ENCODE results near the gene ADCY1.
"Not testable (repeated sequence)": the region's sequence is repeated elsewhere in the genome, so short reads cannot be mapped to it uniquely, and the experiment has no call there.

DNA sequence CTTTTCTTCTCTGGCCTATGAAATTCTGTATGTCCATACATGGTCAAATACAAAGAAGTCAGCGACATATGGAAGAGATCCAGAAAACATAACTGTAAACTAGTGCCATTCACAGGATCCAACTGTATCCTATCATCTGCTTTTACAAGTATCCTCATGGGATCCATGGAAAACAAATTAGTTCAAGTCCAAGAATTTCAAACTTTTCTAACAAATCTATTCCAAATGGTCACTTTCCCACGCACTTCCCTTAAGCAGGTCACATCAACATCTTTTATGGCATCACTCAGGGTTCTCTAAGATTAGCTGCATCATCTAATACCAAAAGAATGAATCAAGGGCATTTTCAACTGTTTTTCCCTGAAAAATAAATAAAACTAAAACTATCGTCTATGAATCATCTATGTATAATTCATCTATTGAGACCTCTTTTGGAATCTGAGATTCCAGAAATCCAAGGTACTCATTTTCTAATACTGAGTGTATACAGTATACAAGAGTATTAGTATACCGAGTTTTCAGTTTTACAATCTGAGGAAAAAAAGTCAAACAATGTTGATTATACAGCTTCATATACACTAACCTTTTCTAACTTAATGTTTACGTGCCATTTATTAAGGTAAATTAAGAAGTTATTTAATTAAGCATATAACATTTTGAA, 187.5 kb downstream of the ADCY1 start:
- TF ChIP-seq, protein P1, sequence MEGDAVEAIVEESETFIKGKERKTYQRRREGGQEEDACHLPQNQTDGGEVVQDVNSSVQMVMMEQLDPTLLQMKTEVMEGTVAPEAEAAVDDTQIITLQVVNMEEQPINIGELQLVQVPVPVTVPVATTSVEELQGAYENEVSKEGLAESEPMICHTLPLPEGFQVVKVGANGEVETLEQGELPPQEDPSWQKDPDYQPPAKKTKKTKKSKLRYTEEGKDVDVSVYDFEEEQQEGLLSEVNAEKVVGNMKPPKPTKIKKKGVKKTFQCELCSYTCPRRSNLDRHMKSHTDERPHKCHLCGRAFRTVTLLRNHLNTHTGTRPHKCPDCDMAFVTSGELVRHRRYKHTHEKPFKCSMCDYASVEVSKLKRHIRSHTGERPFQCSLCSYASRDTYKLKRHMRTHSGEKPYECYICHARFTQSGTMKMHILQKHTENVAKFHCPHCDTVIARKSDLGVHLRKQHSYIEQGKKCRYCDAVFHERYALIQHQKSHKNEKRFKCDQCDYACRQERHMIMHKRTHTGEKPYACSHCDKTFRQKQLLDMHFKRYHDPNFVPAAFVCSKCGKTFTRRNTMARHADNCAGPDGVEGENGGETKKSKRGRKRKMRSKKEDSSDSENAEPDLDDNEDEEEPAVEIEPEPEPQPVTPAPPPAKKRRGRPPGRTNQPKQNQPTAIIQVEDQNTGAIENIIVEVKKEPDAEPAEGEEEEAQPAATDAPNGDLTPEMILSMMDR (IDR thresholded peaks at IDR 0.05; ENCODE audit: low read length): not testable (repeated sequence)
- not testable (repeated sequence) for TF ChIP-seq EZH2 (optimal IDR thresholded peaks at IDR 0.05; ENCODE audit: low read depth, low read length)
